Measurements from ENCODE around the gene MRPL53.

MRPL53 gene

GRCh38 chr2:74498500-74499266 lies 26.2 kb upstream of the MRPL53 start:
- no peak for TF ChIP-seq ZNF274 (IDR thresholded peaks at IDR 0.05; ENCODE audit: low read depth, low read length)
- H3K4me3 ChIP-seq (ENCODE audit: low read length) = peak overlapping the region; percentile 28; the same call in 1 of the 2 replicates

DNA sequence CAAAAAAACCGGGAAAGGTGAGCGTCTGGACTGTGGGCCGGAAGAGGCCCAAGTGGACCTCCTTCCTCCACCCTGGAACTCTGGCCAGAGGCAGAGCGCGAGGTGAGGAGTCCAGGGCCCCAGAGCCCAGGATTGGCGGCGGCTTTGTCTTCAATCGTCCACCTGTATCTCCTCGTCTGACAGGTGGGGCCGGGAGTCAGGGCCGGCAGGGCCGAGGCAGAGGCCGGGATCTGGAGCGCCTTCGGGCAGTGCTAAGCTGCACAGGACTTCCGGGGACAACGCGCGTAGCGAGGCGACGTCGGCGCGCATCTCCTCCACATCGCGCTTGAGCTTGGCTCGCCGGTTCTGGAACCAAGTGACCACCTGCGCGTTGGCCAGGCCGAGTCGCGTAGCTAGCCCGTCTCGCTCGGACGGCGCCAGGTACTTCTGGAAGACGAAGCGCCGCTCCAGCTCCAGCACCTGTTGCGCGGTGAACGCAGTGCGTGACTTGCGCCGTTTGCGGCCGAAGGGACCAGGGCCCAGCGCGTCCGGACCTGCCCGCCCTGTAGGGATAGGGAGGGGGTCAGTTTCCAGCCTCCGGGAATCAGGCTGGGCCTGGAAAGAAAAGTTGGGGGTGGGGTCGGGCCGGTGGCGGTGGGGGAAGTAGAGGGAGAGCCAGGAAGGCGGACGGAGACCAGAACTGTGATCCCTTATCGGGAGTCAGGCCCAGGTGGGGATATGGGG lies 25.5 kb upstream of the MRPL53 start:
- no peak for TF ChIP-seq ZNF274 (IDR thresholded peaks at IDR 0.05; ENCODE audit: low read depth, low read length)

GRCh38 chr2:74496997-74497776 lies 24.7 kb upstream of the MRPL53 start:
- TF ChIP-seq ZNF274 (IDR thresholded peaks at IDR 0.05; ENCODE audit: low read depth, low read length) = no peak

More for the DNA sequence above, 25.5 kb upstream of the MRPL53 start:
- H3K4me3 ChIP-seq (ENCODE audit: low read length) = peak overlapping the region; percentile 28; the same call in 1 of the 2 replicates

GRCh38 chr2:74495440-74495839 lies 23.0 kb upstream of the MRPL53 start:
- H3K4me3 ChIP-seq (ENCODE audit: low read length) = no peak overlapping the region
- TF ChIP-seq ZNF274 (IDR thresholded peaks at IDR 0.05; ENCODE audit: low read depth, low read length) = no peak

More at GRCh38 chr2:74496997-74497776, 24.7 kb upstream of the MRPL53 start:
- H3K4me3 ChIP-seq (ENCODE audit: low read length) = no peak overlapping the region; the same call in 1 of the 2 replicates

GRCh38 chr2:74493546-74493945 lies 21.1 kb upstream of the MRPL53 start:
- TF ChIP-seq ZNF274 (IDR thresholded peaks at IDR 0.05; ENCODE audit: low read depth, low read length) = no peak
- no peak overlapping the region for H3K4me3 ChIP-seq (ENCODE audit: low read length)

GRCh38 chr2:74491648-74492544 lies 19.4 kb upstream of the MRPL53 start:
- TF ChIP-seq ZNF274 (IDR thresholded peaks at IDR 0.05; ENCODE audit: low read depth, low read length) = no peak
- no peak overlapping the region for H3K4me3 ChIP-seq (ENCODE audit: low read length)

DNA sequence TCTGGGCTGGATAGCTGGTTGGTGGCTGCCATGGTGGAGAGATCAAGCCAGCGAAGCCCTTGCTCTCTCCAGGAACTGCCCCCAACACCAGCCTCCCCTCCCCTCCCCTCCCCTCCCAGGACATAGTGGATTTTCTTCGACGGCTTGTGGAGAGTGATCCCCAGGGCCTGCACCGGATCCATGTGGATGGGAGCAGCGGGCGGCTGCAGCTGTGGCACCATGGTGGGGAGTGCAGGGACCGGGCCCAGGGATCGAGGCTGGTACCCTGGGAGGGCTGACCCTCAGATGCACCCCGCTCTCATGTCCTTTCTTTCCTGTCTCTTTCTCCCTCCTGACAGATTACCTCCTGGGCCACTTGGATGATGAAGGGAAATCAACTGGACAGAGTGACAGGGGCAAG lies 17.4 kb upstream of the MRPL53 start:
- no peak overlapping the region for H3K4me3 ChIP-seq (ENCODE audit: low read length)
- TF ChIP-seq ZNF274 (IDR thresholded peaks at IDR 0.05; ENCODE audit: low read depth, low read length) = no peak

- H3K4me3 ChIP-seq (ENCODE audit: low read length) = no peak overlapping the region
- no peak for TF ChIP-seq ZNF274 (IDR thresholded peaks at IDR 0.05; ENCODE audit: low read depth, low read length)
Observed at GRCh38 chr2:74488643-74489481, 16.4 kb upstream of the MRPL53 start.

GRCh38 chr2:74486141-74486540 lies 13.7 kb upstream of the MRPL53 start:
- TF ChIP-seq ZNF274 (IDR thresholded peaks at IDR 0.05; ENCODE audit: low read depth, low read length) = no peak

DNA sequence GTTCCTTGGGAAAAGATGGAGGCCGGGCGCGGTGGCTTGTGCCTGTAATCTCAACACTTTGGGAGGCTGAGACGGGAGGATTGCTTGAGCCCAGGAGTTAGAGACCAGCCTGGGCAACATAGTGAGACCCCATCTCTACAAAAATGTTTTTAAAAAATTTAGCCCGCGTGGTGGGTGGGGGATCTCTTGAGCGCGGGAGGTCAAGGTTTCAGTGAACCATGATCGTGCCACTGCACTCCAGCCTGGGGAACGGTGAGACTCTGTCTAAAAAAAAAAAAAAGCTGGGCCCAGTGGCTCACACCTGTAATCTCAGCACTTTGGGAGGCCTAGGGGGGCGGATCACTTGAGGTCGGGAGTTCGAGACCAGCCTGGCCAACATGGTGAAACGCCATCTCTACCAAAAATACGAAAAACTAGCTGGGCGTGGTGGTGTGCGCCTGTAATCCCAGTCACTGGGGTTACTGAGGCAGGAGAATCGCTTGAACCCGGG lies 11.2 kb upstream of the MRPL53 start:
- peak overlapping the region; percentile 76; the same call in 1 of the 2 replicates for H3K4me3 ChIP-seq (ENCODE audit: low read length)

More at GRCh38 chr2:74486141-74486540, 13.7 kb upstream of the MRPL53 start:
- H3K4me3 ChIP-seq (ENCODE audit: low read length) = no peak overlapping the region

DNA sequence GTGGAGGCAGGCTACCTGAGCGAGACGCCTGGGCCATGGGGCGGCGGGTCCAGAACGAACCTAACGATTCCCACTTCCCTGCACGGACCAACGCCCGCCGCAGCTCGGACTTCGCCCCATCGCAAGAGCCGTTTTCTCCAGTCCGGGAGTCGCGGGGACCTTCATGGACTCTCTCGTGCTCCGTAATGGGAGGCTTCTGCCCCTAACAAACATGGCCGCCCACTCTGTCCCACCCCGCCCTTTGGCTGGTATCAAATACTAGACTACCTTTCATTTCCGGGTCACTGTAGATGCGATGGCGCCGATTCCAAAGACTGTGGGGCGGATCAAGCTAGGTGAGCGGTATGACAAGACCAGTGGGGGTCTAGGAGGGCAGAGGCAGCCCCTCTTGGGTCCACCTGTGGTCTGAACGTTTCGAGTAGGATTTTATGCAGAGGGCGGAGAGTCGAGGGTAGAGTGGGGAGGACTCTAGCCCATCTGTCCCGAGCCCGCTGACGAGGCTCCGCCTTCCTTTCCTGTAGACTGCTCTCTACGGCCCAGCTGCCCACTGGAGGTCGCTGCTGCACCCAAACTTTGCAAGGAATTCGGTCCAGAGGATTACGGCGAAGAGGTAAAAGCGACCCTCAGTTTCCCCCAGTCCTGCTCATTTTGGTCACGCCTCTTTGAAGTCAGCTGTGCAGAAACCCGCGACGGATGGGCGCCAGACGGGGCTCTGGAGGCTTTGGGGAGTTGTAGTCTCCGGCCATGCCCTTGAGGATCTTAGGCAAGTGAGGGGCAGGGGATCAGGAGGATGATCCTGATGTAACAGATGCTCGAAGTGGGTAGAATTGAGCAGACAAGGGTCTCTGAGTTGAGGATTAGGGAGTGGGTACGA lies 10.6 kb upstream of the MRPL53 start, which contains the start of the genes CCDC142 and TTC31:
CCDC142 (minus strand) TSS at position 198 of the 874 bp plus-strand sequence; CDS start at position 37, 161 bp downstream.
TTC31 (plus strand) TSS at position 281 of the 874 bp plus-strand sequence; CDS start at position 296, 15 bp downstream.
- peak within 1 kb of the TSS; percentile 76 for H3K4me3 ChIP-seq (ENCODE audit: low read length)
- TF ChIP-seq ZNF274 (IDR thresholded peaks at IDR 0.05; ENCODE audit: low read depth, low read length) = no peak
